Measurements from ENCODE around the gene CLIP4.
"Not testable (repeated sequence)": the region's sequence is repeated elsewhere in the genome, so short reads cannot be mapped to it uniquely, and the experiment has no call there.

Gene CLIP4

GRCh38 chr2:29100564-29100963 is 14.7 kb upstream of the CLIP4 start:
- DNase-seq: no peak

- DNase-seq: no peak
Observed at GRCh38 chr2:29104688-29105087, 10.5 kb upstream of the CLIP4 start.

GRCh38 chr2:29105375-29105774 is 9.8 kb upstream of the CLIP4 start:
- DNase-seq: no peak

- DNase-seq: no peak
Observed at GRCh38 chr2:29106256-29106655, 9.0 kb upstream of the CLIP4 start.

- no peak for DNase-seq
Observed at GRCh38 chr2:29106980-29107388, 8.2 kb upstream of the CLIP4 start.

GRCh38 chr2:29107547-29107946 is 7.7 kb upstream of the CLIP4 start:
- DNase-seq: not testable (repeated sequence)

- DNase-seq: no peak
Observed at GRCh38 chr2:29108225-29108624, 7.0 kb upstream of the CLIP4 start.

GRCh38 chr2:29109246-29109645 is 6.0 kb upstream of the CLIP4 start:
- no peak for DNase-seq

- DNase-seq: no peak
Observed at GRCh38 chr2:29110916-29111535, 4.2 kb upstream of the CLIP4 start.

- DNase-seq: no peak
Observed at GRCh38 chr2:29112379-29112778, 2.8 kb upstream of the CLIP4 start.

GRCh38 chr2:29113027-29113686 is 2.1 kb upstream of the CLIP4 start:
- DNase-seq: no peak

- DNase-seq: no peak
Observed at GRCh38 chr2:29113891-29114321, 1.3 kb upstream of the CLIP4 start.

- no peak for DNase-seq
Observed at GRCh38 chr2:29114586-29114945, 649 bp upstream of the CLIP4 start.

- peak; percentile 40 for DNase-seq
Observed at GRCh38 chr2:29115797-29116781, 874 bp downstream of the CLIP4 start.

- no peak for DNase-seq
Observed at GRCh38 chr2:29117636-29118303, 2.6 kb downstream of the CLIP4 start.

- DNase-seq: no peak
Observed at GRCh38 chr2:29119211-29119610, 4.0 kb downstream of the CLIP4 start.

GRCh38 chr2:29120846-29121245 is 5.6 kb downstream of the CLIP4 start:
- no peak for DNase-seq

GRCh38 chr2:29123617-29124349 is 8.6 kb downstream of the CLIP4 start:
- no peak for DNase-seq

GRCh38 chr2:29124504-29124903 is 9.3 kb downstream of the CLIP4 start:
- no peak for DNase-seq

- DNase-seq: no peak
Observed at GRCh38 chr2:29129586-29130281, 14.5 kb downstream of the CLIP4 start.

- DNase-seq: no peak
Observed at GRCh38 chr2:29130295-29130694, 15.1 kb downstream of the CLIP4 start.

- no peak for DNase-seq
Observed at GRCh38 chr2:29134933-29135332, 19.7 kb downstream of the CLIP4 start.
